GM18498 (cell line): ENCODE measurements around the gene MRPS23.

Source experiments
- ATAC-seq: cut with Tn5 transposase; IDR thresholded peaks from one replicate; pipeline ENCODE4 v1.9.1; 2021; ENCODE audit warnings: mild to moderate bottlenecking, moderate library complexity; ENCODE audit not compliant: unreplicated experiment

Gene MRPS23

DNA sequence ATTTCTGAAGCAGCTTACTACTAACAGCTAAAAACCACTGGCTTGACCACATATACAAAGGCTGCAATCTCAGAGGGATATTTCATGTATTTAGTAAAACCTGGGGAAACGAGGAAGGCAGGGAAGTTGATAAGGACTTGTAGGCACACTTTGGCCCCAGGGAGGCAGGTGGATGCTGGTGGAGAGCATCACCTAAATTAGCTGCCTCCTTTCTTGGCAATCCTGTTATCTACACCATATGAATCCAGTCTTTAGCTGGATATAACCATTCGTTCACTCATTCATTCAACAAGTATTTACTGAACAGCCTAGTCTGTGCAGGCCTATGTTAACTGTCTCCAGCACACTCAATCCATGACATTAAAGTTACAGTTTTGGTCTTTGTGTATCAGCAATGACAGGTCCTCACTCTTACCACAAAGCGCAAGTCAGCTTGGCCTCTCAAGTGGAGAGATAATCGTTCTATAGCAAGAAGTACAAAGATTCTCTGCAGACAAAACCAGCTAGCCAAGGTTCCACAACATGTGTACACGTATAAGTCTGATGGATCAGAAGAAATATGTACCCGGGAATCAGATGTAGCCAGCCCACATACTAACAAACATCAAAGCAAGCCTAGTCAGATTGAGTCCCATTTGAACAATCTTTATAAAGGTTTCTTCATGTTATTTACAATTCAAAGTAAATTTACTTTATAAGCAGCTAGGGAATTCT lies 10.8 kb downstream of the MRPS23 start:
- ATAC-seq: no peak

DNA sequence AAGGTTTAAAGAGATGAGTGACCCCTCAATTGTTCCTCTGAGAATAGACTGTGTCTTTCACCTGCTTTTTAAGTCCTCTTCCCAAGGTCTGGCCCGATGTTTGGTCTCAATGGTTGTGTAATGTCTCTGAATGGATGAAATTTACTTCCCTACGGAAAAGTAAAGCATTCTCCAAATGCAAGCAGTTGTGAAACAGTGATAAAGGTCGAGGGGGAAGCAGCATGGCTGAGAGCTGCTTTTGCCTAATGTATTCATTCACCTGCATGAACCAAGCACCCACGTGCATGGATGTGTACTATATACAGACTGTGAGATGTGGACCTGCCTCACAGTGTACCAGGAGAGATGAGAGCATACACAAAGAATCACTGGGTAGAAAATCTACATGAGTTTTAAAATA lies 11.4 kb downstream of the MRPS23 start:
- no peak for ATAC-seq

DNA sequence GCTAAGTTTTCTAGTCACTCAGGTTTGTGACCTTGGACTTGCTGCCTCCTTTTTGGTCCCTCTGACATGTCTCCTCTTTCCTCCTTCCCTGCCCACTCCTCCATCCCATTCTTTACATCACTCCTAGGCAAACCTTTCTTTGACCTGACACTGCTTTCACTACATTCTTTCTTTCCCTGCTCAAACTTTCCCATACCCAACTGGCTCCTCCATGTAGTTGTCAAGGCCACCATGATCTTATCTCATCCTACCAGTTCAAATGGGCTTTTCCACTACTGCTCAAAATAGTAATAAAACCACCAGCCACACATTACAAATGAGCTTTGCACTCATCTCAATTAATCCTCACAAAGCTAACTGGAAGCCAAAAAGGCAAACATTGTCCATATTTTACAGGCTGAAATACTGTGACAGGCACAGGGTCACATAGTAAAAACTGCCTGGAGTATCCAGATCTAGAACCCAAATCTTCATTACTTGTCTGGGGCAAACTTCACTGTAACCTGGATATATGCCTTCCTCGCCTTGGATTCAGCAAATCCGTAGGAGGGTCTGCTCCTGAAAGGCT lies 14.4 kb downstream of the MRPS23 start:
- no peak for ATAC-seq

DNA sequence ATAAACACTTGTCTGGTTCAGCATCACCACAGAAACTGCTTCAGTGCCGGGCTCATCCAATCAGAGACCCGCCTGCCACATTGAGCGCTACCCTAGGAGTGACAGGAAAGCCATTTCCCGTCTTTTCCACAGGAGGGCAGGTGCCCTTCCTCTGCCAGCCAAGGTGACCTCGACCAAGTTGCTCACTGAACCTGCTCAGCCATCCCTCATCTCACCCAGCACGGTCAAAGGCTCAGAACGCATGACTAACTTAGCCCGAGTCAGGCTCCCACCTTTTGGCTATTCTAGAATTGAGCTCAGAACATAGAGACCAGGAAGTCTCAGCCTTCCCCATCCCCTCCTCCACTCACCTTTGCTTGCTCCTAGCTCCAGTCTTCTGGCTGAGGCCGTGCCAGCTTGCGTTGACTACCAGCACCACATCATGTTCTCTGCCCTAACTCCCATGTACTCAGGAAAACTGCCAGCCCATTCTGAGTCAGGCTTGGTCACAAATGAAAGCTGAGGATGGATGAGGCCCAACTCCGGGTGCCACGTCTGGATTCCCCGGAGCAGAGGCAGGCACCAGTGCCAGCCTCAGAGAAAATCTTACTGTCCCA lies 15.6 kb downstream of the MRPS23 start:
- ATAC-seq: no peak

DNA sequence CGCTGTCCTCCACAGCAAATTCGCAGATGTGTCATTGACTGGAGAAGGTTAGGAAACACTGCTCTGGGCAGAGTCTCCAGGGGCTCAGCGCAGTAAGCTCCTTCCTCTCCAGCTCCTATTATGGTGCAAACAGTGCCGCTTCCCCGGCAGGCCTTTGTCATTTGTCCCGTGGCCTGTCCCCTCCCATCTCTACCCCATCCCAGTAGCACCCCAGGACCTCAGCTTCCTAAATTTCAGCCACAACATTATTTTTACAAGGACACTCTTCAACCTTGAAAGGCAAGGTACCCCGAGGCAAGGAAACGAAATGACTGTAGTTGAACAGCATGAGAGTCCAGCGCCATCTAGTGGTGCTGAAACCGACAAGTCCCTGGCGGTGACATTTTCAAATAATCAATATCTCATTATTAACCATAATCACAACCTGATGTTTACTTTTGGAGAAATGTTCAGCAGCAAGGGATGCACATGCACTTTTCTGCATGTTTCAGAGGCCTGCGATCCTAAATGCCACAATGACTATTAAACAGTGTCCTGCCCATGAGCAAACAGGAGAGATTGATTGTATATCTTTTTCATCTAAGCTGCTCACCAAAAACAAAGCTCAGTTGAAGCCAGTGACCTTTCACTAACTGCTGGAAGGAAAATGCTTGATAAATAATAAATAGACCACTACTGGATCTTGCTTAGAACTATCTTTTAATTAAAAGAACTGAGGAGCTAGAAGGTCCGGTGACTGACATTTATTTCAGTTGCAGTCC lies 16.5 kb downstream of the MRPS23 start:
- ATAC-seq: no peak

DNA sequence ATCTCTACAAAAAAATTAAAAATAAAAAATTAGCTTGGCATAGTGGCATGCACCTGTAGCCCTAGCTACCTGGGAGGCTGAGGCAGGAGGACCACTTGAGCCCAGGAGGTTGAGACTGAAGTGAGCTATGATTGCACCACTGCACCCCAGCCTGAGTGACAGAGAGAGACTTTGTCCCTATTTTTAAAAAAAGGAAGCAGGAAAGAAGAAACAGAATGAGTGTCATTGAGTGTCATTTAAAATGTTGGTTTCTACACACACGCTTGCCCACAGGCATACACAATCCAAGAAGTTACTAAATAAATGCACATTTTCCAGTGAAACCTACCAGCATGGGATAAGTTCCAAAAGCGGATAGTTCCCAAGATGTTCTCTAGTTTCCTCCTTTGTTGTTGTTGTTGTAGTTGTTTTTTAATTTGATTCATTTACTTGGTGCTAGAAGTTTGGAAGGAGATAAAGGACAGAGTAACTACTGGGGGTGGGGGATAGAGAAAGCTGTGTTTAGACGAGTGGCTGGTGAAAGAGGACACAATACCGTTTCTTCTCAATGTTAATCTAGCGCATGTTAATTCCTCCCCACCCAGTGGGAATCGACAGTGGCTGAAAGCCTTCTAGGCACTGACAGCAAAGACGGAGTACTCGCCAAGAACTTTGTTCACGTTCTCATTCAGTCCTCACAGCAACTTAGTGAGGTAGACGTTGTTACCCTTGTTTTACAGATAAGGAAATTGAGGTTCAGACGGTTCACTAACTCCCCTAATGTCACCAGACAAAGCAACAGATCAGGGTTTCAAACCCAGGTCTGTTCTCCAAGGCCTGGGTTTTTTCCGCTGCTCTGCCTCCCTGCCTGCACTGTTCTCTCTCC lies 17.3 kb downstream of the MRPS23 start:
- no peak for ATAC-seq

DNA sequence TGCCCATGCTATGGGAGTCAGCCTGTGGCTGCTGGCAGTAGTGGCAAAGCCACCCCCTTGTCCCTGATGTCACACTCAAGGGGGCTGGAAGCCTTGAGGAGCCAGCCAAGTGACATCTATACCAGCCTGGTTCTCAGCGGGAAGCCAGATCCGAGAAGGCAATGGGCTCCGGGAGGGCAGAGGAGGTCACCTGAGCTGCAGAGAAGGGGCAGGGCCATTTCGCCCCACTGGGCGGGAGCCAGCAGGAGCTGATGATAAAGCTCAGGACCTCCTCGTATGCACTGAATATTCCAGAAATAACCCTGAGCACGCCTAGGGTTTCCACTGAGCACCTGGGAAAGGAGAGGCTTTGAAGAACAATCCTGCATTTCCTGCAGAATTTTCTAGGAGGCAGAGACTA lies 19.0 kb downstream of the MRPS23 start:
- ATAC-seq: no peak

DNA sequence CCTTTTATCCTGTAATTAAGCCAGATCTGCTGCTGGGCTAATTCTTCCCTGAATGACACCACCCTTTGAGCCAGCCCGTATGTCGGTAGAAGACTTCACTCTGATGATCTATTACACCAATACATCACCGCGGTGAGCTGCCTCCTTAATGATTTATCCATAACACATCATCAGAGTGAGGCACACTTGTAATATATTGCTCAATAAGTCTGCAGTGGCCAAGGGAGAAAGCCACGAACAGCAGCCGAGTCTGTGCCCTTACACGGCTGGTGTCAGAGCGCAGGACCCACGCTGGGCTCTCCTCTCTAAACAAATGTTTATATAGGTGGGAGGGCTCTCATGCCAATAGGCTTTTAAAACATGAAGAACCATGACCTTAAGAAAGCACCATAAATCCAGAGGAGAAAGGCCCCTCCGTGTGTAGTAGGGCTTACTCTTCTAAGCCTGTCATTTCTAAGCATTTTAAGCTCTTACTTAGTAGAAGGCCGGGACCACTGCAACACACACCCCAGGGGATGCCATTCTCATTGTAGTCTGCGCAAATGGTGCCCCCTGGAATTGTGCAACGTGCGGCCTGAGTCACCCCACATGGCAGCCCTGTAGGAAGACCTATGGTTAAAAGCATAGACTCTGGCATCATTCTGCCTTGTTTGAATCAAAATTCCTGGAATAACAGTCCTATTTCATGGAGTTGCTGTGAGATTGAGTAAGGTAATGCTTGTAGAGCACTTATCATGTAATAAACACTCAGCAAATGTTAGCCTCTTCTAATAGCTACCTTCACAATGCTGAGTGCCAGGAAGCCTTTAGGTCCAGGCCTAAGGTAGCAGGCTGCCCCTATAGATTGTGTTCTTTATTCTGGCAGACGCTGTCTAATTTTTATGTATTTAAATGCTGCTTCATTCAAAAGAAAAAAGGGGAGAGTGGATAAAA lies 26.1 kb downstream of the MRPS23 start:
- no peak for ATAC-seq

DNA sequence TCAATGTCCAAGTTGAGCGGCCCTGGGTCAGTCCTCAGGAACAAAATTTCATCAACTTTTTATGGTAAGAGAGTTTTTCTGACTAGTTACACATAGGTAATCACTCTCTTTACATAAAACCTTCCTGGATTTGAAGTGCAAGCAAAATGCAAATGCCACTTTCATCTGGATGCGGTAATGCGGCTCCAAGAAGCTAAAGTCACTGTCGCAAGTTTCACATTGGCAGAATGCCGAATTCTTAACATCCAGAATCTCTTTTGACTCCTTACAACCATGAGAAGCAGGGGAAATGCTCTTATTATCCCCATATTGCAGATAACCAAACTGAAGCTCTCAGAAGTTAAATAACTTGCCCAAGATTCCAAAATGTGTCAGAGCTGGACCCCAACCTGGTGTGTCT lies 30.0 kb downstream of the MRPS23 start:
- no peak for ATAC-seq

DNA sequence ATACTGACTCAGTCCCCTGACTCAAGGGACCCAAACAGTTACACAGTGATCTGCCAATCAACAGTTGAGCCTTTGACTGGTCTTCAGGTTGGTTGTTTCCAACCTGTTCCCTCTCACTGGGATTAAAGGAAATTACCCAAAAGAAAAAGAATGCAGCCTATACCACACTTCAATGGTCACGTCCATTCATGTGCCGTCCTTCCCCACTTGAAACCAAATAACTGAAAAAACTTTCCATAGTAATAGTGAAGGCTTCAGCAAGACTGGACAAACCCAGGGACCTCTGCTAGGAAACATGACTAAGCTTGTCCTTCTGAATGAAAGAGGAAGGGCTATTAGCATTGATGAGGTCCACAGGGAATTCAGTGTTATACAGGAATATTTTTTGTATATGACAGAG lies 30.6 kb downstream of the MRPS23 start:
- no peak for ATAC-seq

DNA sequence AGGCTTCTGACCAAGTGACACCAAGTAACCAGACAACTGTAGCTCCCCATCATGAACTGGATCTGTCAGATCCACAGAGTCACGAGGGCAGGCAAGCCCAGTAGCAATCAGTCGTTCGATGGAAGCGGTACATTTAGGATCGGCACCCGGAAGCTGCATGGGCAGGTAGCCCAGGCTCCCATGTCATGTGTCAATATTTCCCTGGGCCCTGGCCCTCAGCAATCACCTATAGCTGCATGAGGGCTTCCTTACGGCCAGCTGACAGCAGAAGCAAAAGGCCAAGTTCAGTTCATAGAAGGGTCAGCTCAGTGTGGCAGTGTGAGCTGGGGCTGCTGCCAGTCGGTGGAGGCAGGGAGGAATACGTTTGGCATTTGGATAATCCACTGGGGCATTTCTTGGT lies 31.8 kb downstream of the MRPS23 start:
- ATAC-seq: no peak

DNA sequence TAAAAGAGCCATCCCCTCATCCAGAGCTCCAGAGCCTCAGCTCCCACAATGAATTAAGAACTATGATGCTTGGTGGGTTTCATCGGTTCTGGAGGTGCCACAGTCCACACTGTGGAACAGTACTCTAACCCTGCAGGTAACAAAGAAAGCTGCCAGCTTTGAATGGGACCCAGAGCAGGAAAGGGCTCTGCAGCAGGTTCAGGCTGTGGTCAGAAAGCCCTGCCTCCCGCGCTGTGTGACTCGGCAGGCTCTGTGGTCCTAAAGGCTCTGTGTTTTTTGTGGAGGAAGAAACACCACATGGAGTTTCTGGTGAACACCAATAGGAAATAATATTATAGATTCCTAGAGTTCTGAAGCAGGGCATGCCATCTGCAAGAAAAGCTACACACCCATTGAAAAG lies 32.5 kb downstream of the MRPS23 start:
- no peak for ATAC-seq

DNA sequence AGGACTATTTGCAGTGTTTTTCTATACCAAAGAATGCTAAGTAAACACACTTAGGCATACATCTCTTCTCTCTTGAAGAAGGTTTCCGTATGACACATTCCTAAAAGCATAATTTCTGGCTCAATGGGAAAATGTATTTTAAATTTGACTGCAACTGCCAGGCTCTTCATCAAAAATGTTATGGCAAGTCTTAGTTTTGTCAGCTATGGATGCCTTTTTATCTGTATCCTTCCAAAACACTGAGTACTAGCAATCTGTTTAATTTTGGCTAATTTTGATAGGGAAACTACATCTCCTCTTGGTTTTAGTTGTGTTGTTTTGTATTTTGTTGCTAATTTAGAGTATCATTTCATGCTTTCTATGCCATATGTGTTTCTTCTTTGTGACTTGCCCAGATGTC lies 35.4 kb downstream of the MRPS23 start:
- no peak for ATAC-seq

DNA sequence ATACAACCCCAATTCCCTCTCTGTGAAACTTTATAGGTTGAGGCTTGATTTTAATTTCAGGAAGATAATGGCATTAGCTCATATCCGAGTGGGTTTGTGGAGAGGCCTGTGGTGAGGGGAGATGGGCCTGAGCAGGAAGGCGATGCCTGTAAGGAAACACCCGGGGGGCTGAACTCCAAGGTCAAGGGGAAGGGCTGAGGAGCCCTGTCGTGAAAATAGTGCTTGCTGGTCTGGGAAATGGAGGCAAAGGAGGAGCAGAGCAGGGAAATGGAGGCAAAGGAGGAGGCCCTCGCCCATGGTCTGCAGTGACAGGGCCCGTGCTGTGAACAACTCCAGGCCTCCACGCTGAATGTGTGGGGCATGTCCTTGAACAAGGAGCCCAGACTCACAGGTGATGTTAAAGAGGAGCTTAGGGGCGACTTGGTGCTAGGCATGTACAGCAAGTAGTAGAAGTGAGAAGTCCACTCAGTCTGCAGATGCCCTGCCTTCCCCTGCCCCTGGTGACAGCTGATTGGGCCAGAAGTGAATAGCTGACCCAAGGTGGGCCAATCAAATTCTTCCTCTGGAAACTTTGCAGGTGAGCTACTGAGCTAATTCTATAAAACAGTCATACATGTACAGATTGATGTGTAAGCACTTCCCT lies 38.1 kb downstream of the MRPS23 start:
- ATAC-seq: no peak

DNA sequence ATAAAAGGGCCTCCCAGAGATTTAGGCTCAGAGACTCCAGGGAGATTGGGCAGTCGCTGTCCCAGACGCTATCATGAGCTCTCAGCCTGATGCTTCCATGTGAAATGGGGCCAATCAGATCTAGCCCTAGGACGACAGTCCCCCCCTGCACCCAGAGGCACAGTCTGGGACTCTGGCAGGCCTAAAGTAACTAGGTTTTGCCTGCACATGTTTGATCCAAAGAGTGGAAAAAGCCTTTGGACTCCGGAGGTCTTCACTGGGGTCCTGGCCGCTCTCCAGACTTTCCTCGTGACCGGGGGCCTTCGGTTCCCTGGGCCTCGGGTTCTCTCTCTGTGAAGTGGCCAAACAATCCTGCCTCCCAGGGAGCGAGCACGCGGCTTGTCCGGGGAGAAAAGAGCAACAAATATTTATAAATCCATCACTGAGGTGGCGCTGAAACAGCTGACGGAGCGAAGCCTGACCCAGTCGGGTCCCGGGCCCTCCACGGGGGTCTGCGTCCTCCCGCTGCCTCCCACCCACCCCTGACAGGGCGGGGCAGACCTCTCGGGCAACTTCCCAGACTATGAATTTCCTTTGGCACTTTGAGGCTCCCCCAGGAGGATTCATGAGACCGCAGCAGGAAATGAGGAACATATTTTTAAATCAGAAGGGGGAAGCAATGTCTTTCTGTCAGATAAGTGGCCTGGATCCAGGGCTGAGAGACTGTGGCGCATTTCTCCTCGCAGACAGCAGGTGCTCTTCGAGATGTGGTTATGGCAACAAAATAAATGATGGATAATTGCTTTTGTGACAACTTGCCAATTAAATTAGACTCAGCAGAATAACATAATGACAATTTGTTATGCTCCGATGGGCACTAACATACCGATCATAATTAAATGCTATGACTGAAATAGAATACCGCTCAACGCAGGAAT lies 38.9 kb downstream of the MRPS23 start:
- no peak for ATAC-seq

DNA sequence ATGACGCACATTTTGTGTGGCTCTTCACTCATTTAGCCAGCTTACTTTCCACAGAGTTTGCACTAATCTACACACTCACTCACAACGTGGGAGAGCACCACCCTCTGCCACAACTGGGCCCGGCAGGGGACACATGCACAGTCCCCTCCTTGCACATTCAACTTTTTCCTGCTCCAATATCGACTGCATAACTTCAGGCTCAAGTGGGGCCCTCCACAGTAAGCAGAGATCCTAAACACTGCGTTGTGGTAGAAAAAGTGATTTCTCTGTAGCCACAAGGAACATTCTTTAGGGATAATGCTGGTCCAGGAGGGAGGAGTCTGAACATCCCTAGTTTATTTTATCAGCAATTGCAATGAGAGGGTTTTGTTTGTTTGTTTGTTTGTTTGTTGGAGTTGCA lies 40.0 kb downstream of the MRPS23 start:
- no peak for ATAC-seq

DNA sequence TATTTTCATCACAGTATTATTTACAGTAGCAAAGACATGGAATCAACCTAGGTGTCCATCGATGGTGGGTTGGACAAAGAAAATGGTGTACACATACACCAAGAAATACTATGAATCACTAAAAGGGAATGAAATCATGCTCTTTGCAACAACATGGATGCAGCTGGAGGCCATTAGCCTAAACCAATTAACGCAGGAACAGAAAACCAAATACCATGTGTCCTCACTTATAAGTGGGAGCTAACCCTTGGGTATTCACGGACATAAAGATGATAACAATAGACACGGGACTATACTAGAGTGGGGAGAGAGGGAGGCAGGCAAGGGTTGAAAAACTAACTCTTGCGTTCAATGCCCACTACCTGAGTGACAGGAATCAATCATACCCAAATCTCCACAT lies 41.0 kb downstream of the MRPS23 start:
- ATAC-seq: no peak

DNA sequence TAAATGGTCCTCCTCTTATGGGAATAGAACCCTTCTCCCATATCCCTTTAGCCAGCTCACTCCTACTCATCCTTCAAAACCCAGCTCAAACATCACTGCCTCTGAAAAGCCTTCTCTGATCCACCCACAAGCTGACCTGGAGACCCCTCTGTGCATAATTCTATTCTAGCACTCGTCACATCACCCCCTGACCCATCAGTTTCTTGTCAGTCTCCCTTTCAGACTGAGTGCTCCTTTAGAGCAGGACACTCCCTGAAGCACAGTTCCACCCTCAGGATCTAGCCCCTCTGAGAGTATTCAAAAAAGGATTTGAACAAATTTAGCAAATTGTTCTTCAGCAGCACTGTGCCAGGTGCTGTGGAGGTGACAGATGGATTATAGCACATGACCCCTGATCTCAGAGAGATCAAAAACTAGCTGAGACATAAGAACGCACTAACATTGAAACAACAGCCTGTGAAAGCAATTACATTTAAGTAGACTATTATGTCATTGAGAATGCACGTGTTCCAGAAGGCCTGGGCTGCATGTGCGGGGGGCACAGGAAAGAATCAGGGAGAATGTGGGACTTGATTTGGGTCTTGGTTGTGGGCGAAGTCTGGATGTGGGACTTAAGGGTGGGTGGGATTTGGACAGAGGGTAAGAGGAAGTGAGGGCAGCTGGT lies 43.5 kb downstream of the MRPS23 start:
- ATAC-seq: no peak
